GM12878 (cell line): ENCODE results near the gene NKX1-1. TPM values are rescaled to one million over a fixed set of nuclear protein-coding genes. Genes with fewer than 3 reads are reported as not detected.

Source experiments
- ATAC-seq: fragments of 200-7000 bp; cut with Tn5 transposase; 3 replicates; pipeline ENCODE4 v1.9.1; 2020; ENCODE audit warnings: mild to moderate bottlenecking, moderate library complexity
- BruUV-seq: library from RNA; stranded (reverse); fragments of 400-500 nt; replicated peaks from 2 replicates; lab custom pipeline; 2021; lab: Mats Ljungman, UMichigan
- CTCF ChIA-PET: fragments of 300-600 bp; sonication (Branson Sonifier 250); formaldehyde crosslinking; extraction: SDS; loops from one replicate; lab custom pipeline; 2021; ENCODE audit warnings: inconsistent platforms; lab: Yijun Ruan, JAX
- POLR2A ChIA-PET: fragments of 350-600 bp; formaldehyde crosslinking; extraction: SDS; loops from one replicate; lab custom pipeline; 2021; ENCODE audit warnings: inconsistent platforms; lab: Charles Lee
- RAD21 ChIA-PET: fragments of 300-600 bp; sonication (Branson Sonifier 250); formaldehyde crosslinking; loops from one replicate; lab custom pipeline; 2023; ENCODE audit warnings: antibody characterized with exemption; ENCODE audit not compliant: unreplicated experiment; lab: Charles Lee
- SMC1A ChIA-PET: fragments of 300-600 bp; sonication (Branson Sonifier 250); formaldehyde crosslinking; loops from one replicate; lab custom pipeline; 2023; ENCODE audit not compliant: unreplicated experiment, uncharacterized antibody; lab: Charles Lee
- DNase-seq: peaks from one replicate; pipeline ENCODE4 v3.0.0-alpha.2; 2011; ENCODE audit warnings: low read depth, low spot score
- FAIRE-seq: peaks from 3 replicates; lab custom pipeline; 2011; peaks lifted over from hg19 to GRCh38; lab: Jason Lieb, UNC
- H2AFZ ChIP-seq: 2 replicates; pipeline ENCODE4 v1.6.0; 2011; ENCODE audit warnings: low read depth, low read length, control low read depth; ENCODE audit not compliant: control insufficient read depth
- H3K27ac ChIP-seq: 2 replicates; pipeline ENCODE4 v1.5.1; 2011; ENCODE audit warnings: control low read depth; ENCODE audit not compliant: control insufficient read depth, insufficient read depth
- H3K27me3 ChIP-seq, 2 experiments: replicated peaks in 1 of 2; 2 replicates each; pipeline versions ENCODE4 v1.6.0 to v1.6.1; 2011; ENCODE audit warnings: low read length in 1 of 2; ENCODE audit not compliant: control insufficient read depth in 2 of 2, insufficient read depth in 2 of 2
- H3K36me3 ChIP-seq, 2 experiments: 2 replicates each; pipeline ENCODE4 v1.5.1; 2011; ENCODE audit warnings: low read length in 1 of 2; ENCODE audit not compliant: control insufficient read depth in 2 of 2, insufficient read depth in 2 of 2
- H3K4me1 ChIP-seq: 2 replicates; pipeline ENCODE4 v1.6.1; 2011; ENCODE audit warnings: mild to moderate bottlenecking, low read length, moderate library complexity, mixed read lengths; ENCODE audit not compliant: control insufficient read depth, insufficient read depth
- H3K4me2 ChIP-seq: 2 replicates; pipeline ENCODE4 v1.6.0; 2011; ENCODE audit warnings: control low read depth; ENCODE audit not compliant: control insufficient read depth, insufficient read depth
- H3K4me3 ChIP-seq: fragments of 200-600 bp; sonication (generic); 2 replicates; pipeline ENCODE4 v1.5.1; 2016
- H3K79me2 ChIP-seq: 2 replicates; pipeline ENCODE4 v1.6.0; 2011; ENCODE audit warnings: low read length; ENCODE audit not compliant: control insufficient read depth, insufficient read depth
- H3K9ac ChIP-seq: 2 replicates; pipeline ENCODE4 v1.8.0; 2011; ENCODE audit warnings: low read length, control low read depth, mixed read lengths; ENCODE audit not compliant: control insufficient read depth, insufficient read depth
- H3K9me3 ChIP-seq: replicated peaks from 3 replicates; pipeline ENCODE4 v1.5.1; 2011; ENCODE audit warnings: mild to moderate bottlenecking, low read length; ENCODE audit not compliant: control insufficient read depth, insufficient read depth
- H4K20me1 ChIP-seq: 2 replicates; pipeline ENCODE4 v1.6.0; 2011; ENCODE audit not compliant: control insufficient read depth, insufficient read depth
- BRCA1 ChIP-seq: IDR thresholded peaks from 2 replicates; pipeline ENCODE4 v1.6.1; 2011; ENCODE audit warnings: low read depth, low read length, improper control_type of control experiment
- E2F4 ChIP-seq: IDR thresholded peaks from 2 replicates; pipeline ENCODE4 v1.6.1; 2012; ENCODE audit warnings: low read depth, low read length, improper control_type of control experiment
- HCFC1 ChIP-seq: fragments of 150-350 bp; IDR thresholded peaks from 2 replicates; pipeline ENCODE4 v1.6.1; 2014; ENCODE audit warnings: low read length
- KLF5 ChIP-seq: fragments of 450-650 bp; IDR thresholded peaks from 2 replicates; pipeline ENCODE4 v1.6.1; 2014; ENCODE audit warnings: mild to moderate bottlenecking; ENCODE audit not compliant: partially characterized antibody
- NFYB ChIP-seq: IDR thresholded peaks from 2 replicates; pipeline ENCODE4 v1.6.1; 2011; ENCODE audit warnings: low read depth, mild to moderate bottlenecking, low read length, improper control_type of control experiment, moderate library complexity; ENCODE audit not compliant: insufficient read depth
- PAX5 ChIP-seq: IDR thresholded peaks from 2 replicates; pipeline ENCODE4 v1.6.1; 2011; ENCODE audit warnings: low read depth, low read length, borderline replicate concordance
- SMAD5 ChIP-seq: IDR thresholded peaks from 2 replicates; pipeline ENCODE4 v1.6.1; 2016; ENCODE audit warnings: antibody characterized with exemption, low read depth
- ZBTB11 ChIP-seq: fragments of 450-650 bp; formaldehyde crosslinking; IDR thresholded peaks from 2 replicates; pipeline ENCODE4 v1.5.0; 2022; ENCODE audit warnings: mild to moderate bottlenecking, missing genetic modification characterization
- WGBS: methylation state at CpG from one replicate; pipeline ENCODE4 v1.1.6; 2016; ENCODE audit warnings: low lambda C conversion rate; ENCODE audit not compliant: insufficient replicate concordance, insufficient coverage; ENCODE audit errors: missing lambda C conversion rate; 5-methylcytosine and 5-hydroxymethylcytosine counted together
- in situ Hi-C: fragments of 300-500 bp; cut with MboI; formaldehyde crosslinking; loops from 9 replicates; pipeline ENCODE4 v1.14.3; 2018; ENCODE audit warnings: mixed read lengths
- intact Hi-C: fragments of 100-400 bp; cut with micrococcal nuclease; formaldehyde crosslinking; loops from one replicate; pipeline ENCODE4 v1.14.2; 2022; ENCODE audit not compliant: unreplicated experiment
- polyA plus RNA-seq, 11 experiments: library from polyadenylated mRNA; depleted of rRNA in 4 of 11; unstranded in 6 of 11; stranded (reverse) in 5 of 11; fragments of >200 nt; fragmentation: Nextera tagmentation in 4 of 11; fragmentation: Illumina TruSeq in 1 of 11; extraction: Ambion mirVana in 4 of 11; extraction: Trizol in 1 of 11; gene quantifications; 1 replicate in 1 of 11; 2 replicates in 10 of 11; pipeline versions ENCODE4 v1.2.1 to v1.2.3, GENCODE V29; 2011 to 2016; ENCODE audit warnings: inconsistent platforms in 2 of 11, missing spikeins in 2 of 11, low read depth in 1 of 11
- total RNA-seq, 4 experiments: library from RNA; depleted of rRNA in 3 of 4; stranded (reverse); fragments of >200 nt in 3 of 4; fragmentation: Illumina TruSeq in 1 of 4; extraction: Trizol in 1 of 4; gene quantifications; 2 replicates each; pipeline versions ENCODE4 v1.2.1 to v1.2.3, GENCODE V29; 2013 to 2021

NKX1-1 gene
- total and polyA plus RNA-seq, 10 of the 15 experiments (the other 5 are each of a cell fraction or from before 2014, with no cell fraction given), result not detected

GRCh38 chr4:1370321-1371124 lies 35.7 kb downstream of the NKX1-1 start:
- H3K79me2 ChIP-seq, result no peaks in the 10 kb centered on the region
- H3K27ac ChIP-seq, result no peak overlapping the region
- H3K27me3 ChIP-seq, result no peaks in the 10 kb centered on the region
- TF ChIP-seq HCFC1, result no peak
- TF ChIP-seq E2F4, result no peak
- TF ChIP-seq, all 136 proteins: peak for 0
- in situ Hi-C loops, result no loop called here
- FAIRE-seq, result no peak
- ChIA-PET SMC1A (no interaction called here), POLR2A (no interaction called here), RAD21 (no interaction called here), CTCF (no interaction called here)
- no peak for ATAC-seq
- no peaks in the 10 kb centered on the region for H4K20me1 ChIP-seq
- no peak overlapping the region for H3K4me2 ChIP-seq
- H2AFZ ChIP-seq, result no peak overlapping the region
- WGBS, result 94% methylated on average over 23 of the region's 29 CpGs
- H3K9me3 ChIP-seq, result no peaks in the 10 kb centered on the region
- intact Hi-C loops, result no loop called here
- H3K4me1 ChIP-seq, result no peaks in the 10 kb centered on the region
- H3K4me3 ChIP-seq, result no peak overlapping the region
- no TSS peak for BruUV-seq
- no peaks in the 10 kb centered on the region; a peak in 2 of 4 replicates for H3K36me3 ChIP-seq
- no peak overlapping the region for H3K9ac ChIP-seq
- DNase-seq, result no peak

- Histone ChIP-seq H3K9me3 (no peaks in the 10 kb centered on the region), H3K4me3 (no peak overlapping the region), H3K79me2 (no peaks in the 10 kb centered on the region), H3K4me1 (no peaks in the 10 kb centered on the region), H3K4me2 (no peak overlapping the region), H3K27me3 (no peaks in the 10 kb centered on the region), H2AFZ (no peak overlapping the region), H3K9ac (no peak overlapping the region), H4K20me1 (no peaks in the 10 kb centered on the region), H3K27ac (no peak overlapping the region), H3K36me3 (no peaks in the 10 kb centered on the region; a peak in 1 of 4 replicates)
- 98% methylated on average over 22 of the region's 22 CpGs for WGBS
- no peak for TF ChIP-seq ZBTB11 (CRISPR knock-in tag)
- TF ChIP-seq BRCA1, result no peak
- TF ChIP-seq SMAD5, result no peak
- no peak for TF ChIP-seq PAX5
- TF ChIP-seq NFYB, result no peak
- no peak for TF ChIP-seq KLF5
- ChIA-PET RAD21 (no interaction called here), CTCF (no interaction called here), SMC1A (no interaction called here), POLR2A (no interaction called here)
- no TSS peak for BruUV-seq
- in situ Hi-C loops, result no loop called here
- DNase-seq (no peak), ATAC-seq (no peak), FAIRE-seq (no peak)
- intact Hi-C loops, result no loop called here
These were observed 36.7 kb downstream of the NKX1-1 start for GRCh38 chr4:1369479-1370079.
